K562 (cell line): ENCODE data around the gene RNASEH2A. TPM values are rescaled to one million over a fixed set of nuclear protein-coding genes. Genes with fewer than 3 reads are reported as not detected.
A peak's percentile ranks its signal among the peaks of the same experiment; 100 is the strongest.

ENCODE experiments used
- CREB1 ChIP-seq, 2 experiments: sonication (generic) in 1 of 2; formaldehyde crosslinking in 1 of 2; IDR thresholded peaks; 2 replicates each; pipeline versions ENCODE4 v1.6.1 to v1.8.0; 2012 to 2022; ENCODE audit warnings: inconsistent platforms in 1 of 2, mild to moderate bottlenecking in 1 of 2, missing genetic modification reagents in 1 of 2, moderate library complexity in 1 of 2
- E2F6 ChIP-seq, 2 experiments: IDR thresholded peaks; 2 replicates each; pipeline ENCODE4 v1.6.1; 2011; ENCODE audit warnings: borderline replicate concordance in 1 of 2, control low read depth in 1 of 2, low read depth in 1 of 2, low read length in 1 of 2, mild to moderate bottlenecking in 1 of 2, mixed read lengths in 1 of 2, moderate library complexity in 1 of 2; ENCODE audit not compliant: insufficient read depth in 1 of 2, insufficient read length in 1 of 2, poor library complexity in 1 of 2, severe bottlenecking in 1 of 2; ENCODE audit errors: extremely low read depth in 1 of 2
- ETV1 ChIP-seq: fragments of 450-650 bp; conservative IDR thresholded peaks from 2 replicates; pipeline ENCODE4 v1.6.1; 2016; ENCODE audit warnings: missing genetic modification characterization, control low read depth, low read depth, missing compliant biosample characterization
- GATAD2B ChIP-seq: fragments of 450-650 bp; IDR thresholded peaks from 2 replicates; pipeline ENCODE4 v1.6.1; 2017; ENCODE audit warnings: mild to moderate bottlenecking, borderline replicate concordance
- HDAC1 ChIP-seq, 2 experiments: fragments of 450-650 bp; IDR thresholded peaks; 2 replicates each; pipeline ENCODE4 v1.6.1; 2016 to 2017; ENCODE audit warnings: inconsistent platforms in 1 of 2, mild to moderate bottlenecking in 1 of 2, moderate library complexity in 1 of 2
- KLF10 ChIP-seq: fragments of 250-450 bp; sonication (Bioruptor Pico); IDR thresholded peaks from 2 replicates; pipeline ENCODE4 v1.6.1; 2021; ENCODE audit warnings: matching md5 sums
- L3MBTL2 ChIP-seq: fragments of 450-650 bp; IDR thresholded peaks from 2 replicates; pipeline ENCODE4 v1.6.1; 2016; ENCODE audit warnings: mild to moderate bottlenecking, moderate library complexity
- NCOA1 ChIP-seq: fragments of 450-650 bp; IDR thresholded peaks from 2 replicates; pipeline ENCODE4 v1.6.1; 2016; ENCODE audit warnings: low read depth
- PTRF ChIP-seq: fragments of 450-650 bp; IDR thresholded peaks from 2 replicates; pipeline ENCODE4 v1.6.1; 2016; ENCODE audit warnings: mild to moderate bottlenecking, missing genetic modification characterization, missing compliant biosample characterization
- RBM39 ChIP-seq: fragments of 200-400 bp; formaldehyde crosslinking; optimal IDR thresholded peaks from 2 replicates; pipeline ENCODE3; 2018; ENCODE audit warnings: low read depth, low read length
- SMARCC2 ChIP-seq: fragments of 450-650 bp; IDR thresholded peaks from 2 replicates; pipeline ENCODE4 v1.6.1; 2017; ENCODE audit warnings: antibody characterized with exemption, moderate library complexity, mild to moderate bottlenecking, low read depth
- SOX6 ChIP-seq: fragments of 450-650 bp; IDR thresholded peaks from 2 replicates; pipeline ENCODE4 v1.6.1; 2014; ENCODE audit warnings: mild to moderate bottlenecking
- SPI1 ChIP-seq: IDR thresholded peaks from 2 replicates; pipeline ENCODE4 v1.6.1; 2011; ENCODE audit warnings: low read depth, low read length, control low read depth, borderline replicate concordance
- SRF ChIP-seq, 2 experiments: fragments of 250-450, 450-650 bp in 1 of 2; sonication (Bioruptor Pico) in 1 of 2; sonication (generic) in 1 of 2; formaldehyde crosslinking; IDR thresholded peaks; 2 replicates each; pipeline versions ENCODE4 v1.5.0 to v1.5.1; 2020 to 2022; ENCODE audit warnings: mild to moderate bottlenecking in 1 of 2, missing genetic modification reagents in 1 of 2
- SRSF9 ChIP-seq: fragments of 200-400 bp; formaldehyde crosslinking; IDR thresholded peaks from 2 replicates; pipeline ENCODE4 v1.6.1; 2017; ENCODE audit warnings: low read depth, low read length, borderline replicate concordance
- UBTF ChIP-seq, 2 experiments: IDR thresholded peaks; 2 replicates each; pipeline ENCODE4 v1.6.1; 2012; ENCODE audit warnings: improper control_type of control experiment in 2 of 2, low read depth in 2 of 2, low read length in 2 of 2, borderline replicate concordance in 1 of 2
- ZBTB7A ChIP-seq: IDR thresholded peaks from 2 replicates; pipeline ENCODE4 v1.6.1; 2011; ENCODE audit warnings: low read depth, mild to moderate bottlenecking, low read length, moderate library complexity, borderline replicate concordance; ENCODE audit not compliant: control insufficient read depth
- ZFX ChIP-seq: sonication (generic); formaldehyde crosslinking; IDR thresholded peaks from 2 replicates; pipeline ENCODE4 v1.8.0; 2022; ENCODE audit warnings: mild to moderate bottlenecking, missing genetic modification reagents, moderate library complexity
- ZNF197 ChIP-seq: fragments of 200-800 bp; sonication (Bioruptor generic); IDR thresholded peaks from 2 replicates; pipeline ENCODE4 v1.6.1; 2016; ENCODE audit warnings: low read depth, missing genetic modification characterization, missing compliant biosample characterization
- polyA plus RNA-seq, 8 experiments: library from polyadenylated mRNA; depleted of rRNA in 4 of 8; stranded (reverse) in 5 of 8; unstranded in 3 of 8; fragments of >200 nt; fragmentation: Nextera tagmentation in 2 of 8; fragmentation: Illumina TruSeq in 1 of 8; extraction: Ambion mirVana in 2 of 8; extraction: Trizol in 1 of 8; gene quantifications; 2 replicates each; pipeline versions ENCODE4 v1.2.1 to v1.2.3, GENCODE V29; 2011 to 2014; ENCODE audit warnings: inconsistent platforms in 1 of 8, missing spikeins in 1 of 8
- total RNA-seq, 7 experiments: library from RNA; depleted of rRNA in 6 of 7; stranded (reverse); fragments of >200 nt in 6 of 7; fragmentation: Illumina TruSeq in 2 of 7; extraction: Trizol in 2 of 7; gene quantifications; 2 replicates each; pipeline versions ENCODE4 v1.2.1 to v1.2.3, GENCODE V29; 2011 to 2021; ENCODE audit warnings: low replicate concordance in 1 of 7
- TF ChIP-seq, protein P1 (sequence below), 2 experiments: fragments of 450-650 bp; conservative IDR thresholded peaks; 2 replicates each; pipeline ENCODE4 v1.6.1; 2017; ENCODE audit warnings: mild to moderate bottlenecking in 2 of 2, moderate library complexity in 2 of 2
- TF ChIP-seq, protein P2 (sequence below): fragments of 450-650 bp; IDR thresholded peaks from one replicate; pipeline ENCODE4 v1.6.1; 2018; ENCODE audit warnings: mild to moderate bottlenecking, moderate library complexity; ENCODE audit not compliant: partially characterized antibody

The RNASEH2A gene
- total and polyA plus RNA-seq, 9 of the 15 experiments (the other 6 are each of a cell fraction or from before 2014, with no cell fraction given), result 22.3 to 78.0 (median 61.7) TPM

GRCh38 chr19:12789904-12790619 is 16.3 kb upstream of the RNASEH2A start (continued):
- TF ChIP-seq SPI1, result 0 out of 2 replicates have a peak, but pooled peaks have one; percentile 32
- TF ChIP-seq ZNF197, result no peak
- peak; percentile 76 for TF ChIP-seq L3MBTL2
- no peak for TF ChIP-seq KLF10
- TF ChIP-seq CREB1 (IDR thresholded peaks at IDR 0.05), result no peak
- peak; percentile 68 for TF ChIP-seq CREB1 (CRISPR knock-in tag; IDR thresholded peaks at IDR 0.05)
- peak; percentile 98 to 99 for TF ChIP-seq SRF (CRISPR knock-in tag; IDR thresholded peaks at IDR 0.05)
- TF ChIP-seq, protein P1, sequence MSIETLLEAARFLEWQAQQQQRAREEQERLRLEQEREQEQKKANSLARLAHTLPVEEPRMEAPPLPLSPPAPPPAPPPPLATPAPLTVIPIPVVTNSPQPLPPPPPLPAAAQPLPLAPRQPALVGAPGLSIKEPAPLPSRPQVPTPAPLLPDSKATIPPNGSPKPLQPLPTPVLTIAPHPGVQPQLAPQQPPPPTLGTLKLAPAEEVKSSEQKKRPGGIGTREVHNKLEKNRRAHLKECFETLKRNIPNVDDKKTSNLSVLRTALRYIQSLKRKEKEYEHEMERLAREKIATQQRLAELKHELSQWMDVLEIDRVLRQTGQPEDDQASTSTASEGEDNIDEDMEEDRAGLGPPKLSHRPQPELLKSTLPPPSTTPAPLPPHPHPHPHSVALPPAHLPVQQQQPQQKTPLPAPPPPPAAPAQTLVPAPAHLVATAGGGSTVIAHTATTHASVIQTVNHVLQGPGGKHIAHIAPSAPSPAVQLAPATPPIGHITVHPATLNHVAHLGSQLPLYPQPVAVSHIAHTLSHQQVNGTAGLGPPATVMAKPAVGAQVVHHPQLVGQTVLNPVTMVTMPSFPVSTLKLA (conservative IDR thresholded peaks at IDR 0.05), result peak; percentile 73 to 89
- peak; percentile 44 for TF ChIP-seq ZFX (CRISPR knock-in tag)
- peak in 1 of 2 experiments; percentile 59; a peak in 2 of 4 replicates for TF ChIP-seq HDAC1 (IDR thresholded peaks at IDR 0.05)
- TF ChIP-seq ETV1 (tag), result peak; percentile 93
- TF ChIP-seq SOX6, result peak; percentile 47; the same call in 1 of the 2 replicates
- TF ChIP-seq UBTF (IDR thresholded peaks at IDR 0.05; ENCODE audit: borderline replicate concordance in 1 of 2, low read depth in 2 of 2, low read length in 2 of 2), result peak; percentile 94 to 97; a peak in 3 of 4 replicates
- TF ChIP-seq E2F6 (IDR thresholded peaks at IDR 0.05; ENCODE audit: borderline replicate concordance in 1 of 2, extremely low read depth in 1 of 2, insufficient read depth in 1 of 2, insufficient read length in 1 of 2, low read depth in 1 of 2, low read length in 1 of 2, poor library complexity in 1 of 2, severe bottlenecking in 1 of 2), result peak in 1 of 2 experiments; percentile 26
- TF ChIP-seq ZBTB7A, result peak; percentile 85
- no peak for TF ChIP-seq SMARCC2
- TF ChIP-seq PTRF (tag), result no peak
- TF ChIP-seq, protein P2, sequence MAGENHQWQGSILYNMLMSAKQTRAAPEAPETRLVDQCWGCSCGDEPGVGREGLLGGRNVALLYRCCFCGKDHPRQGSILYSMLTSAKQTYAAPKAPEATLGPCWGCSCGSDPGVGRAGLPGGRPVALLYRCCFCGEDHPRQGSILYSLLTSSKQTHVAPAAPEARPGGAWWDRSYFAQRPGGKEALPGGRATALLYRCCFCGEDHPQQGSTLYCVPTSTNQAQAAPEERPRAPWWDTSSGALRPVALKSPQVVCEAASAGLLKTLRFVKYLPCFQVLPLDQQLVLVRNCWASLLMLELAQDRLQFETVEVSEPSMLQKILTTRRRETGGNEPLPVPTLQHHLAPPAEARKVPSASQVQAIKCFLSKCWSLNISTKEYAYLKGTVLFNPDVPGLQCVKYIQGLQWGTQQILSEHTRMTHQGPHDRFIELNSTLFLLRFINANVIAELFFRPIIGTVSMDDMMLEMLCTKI, result no peak
- TF ChIP-seq SRSF9, result no peak
- no peak for TF ChIP-seq NCOA1
- TF ChIP-seq RBM39, result no peak
- TF ChIP-seq GATAD2B, result no peak
